GM18498 (cell line): ENCODE results near the gene TBCD.
"Not testable (repeated sequence)": the region's sequence is repeated elsewhere in the genome, so short reads cannot be mapped to it uniquely, and the experiment has no call there.

Experiments
- ATAC-seq: cut with Tn5 transposase; IDR thresholded peaks from one replicate; pipeline ENCODE4 v1.9.1; 2021; ENCODE audit warnings: mild to moderate bottlenecking, moderate library complexity; ENCODE audit not compliant: unreplicated experiment

The TBCD gene

GRCh38 chr17:82948081-82948511, 196.2 kb downstream of the TBCD start:
- ATAC-seq: no peak

- ATAC-seq: no peak
These were observed 197.1 kb downstream of the TBCD start for GRCh38 chr17:82948957-82949356.

GRCh38 chr17:82949361-82949760, 197.5 kb downstream of the TBCD start:
- ATAC-seq: no peak

GRCh38 chr17:82949984-82950383, 198.1 kb downstream of the TBCD start:
- ATAC-seq: no peak

GRCh38 chr17:82950525-82951102, 198.7 kb downstream of the TBCD start:
- no peak for ATAC-seq

GRCh38 chr17:82952019-82952418, 200.2 kb downstream of the TBCD start:
- ATAC-seq: no peak

- not testable (repeated sequence) for ATAC-seq
These were observed 203.2 kb downstream of the TBCD start for GRCh38 chr17:82955106-82955505.

GRCh38 chr17:82955627-82956026, 203.8 kb downstream of the TBCD start:
- ATAC-seq: not testable (repeated sequence)

GRCh38 chr17:82956146-82956725, 204.4 kb downstream of the TBCD start:
- ATAC-seq: no peak

GRCh38 chr17:82956726-82957468, 205.0 kb downstream of the TBCD start:
- ATAC-seq: no peak

GRCh38 chr17:82957469-82957795, 205.6 kb downstream of the TBCD start:
- no peak for ATAC-seq

GRCh38 chr17:82957961-82958561, 206.2 kb downstream of the TBCD start:
- ATAC-seq: no peak

- ATAC-seq: no peak
These were observed 207.5 kb downstream of the TBCD start for GRCh38 chr17:82959242-82959930.

- no peak for ATAC-seq
These were observed 208.1 kb downstream of the TBCD start for GRCh38 chr17:82959990-82960418.

GRCh38 chr17:82960419-82961271, 208.8 kb downstream of the TBCD start:
- ATAC-seq: no peak

- ATAC-seq: no peak
These were observed 209.7 kb downstream of the TBCD start for GRCh38 chr17:82961366-82962162.

GRCh38 chr17:82962163-82962720, 210.4 kb downstream of the TBCD start:
- no peak for ATAC-seq

GRCh38 chr17:82963104-82963950, 211.5 kb downstream of the TBCD start:
- ATAC-seq: no peak
